Peyer's patch (tissue), 4 donors: ENCODE data around the gene PIP5K1C.

Experiments used
- CTCF ChIP-seq, 6 experiments: fragments of 450-650 bp in 4 of 6; fragments of 200-600 bp in 2 of 6; sonication (generic) in 1 of 6; IDR thresholded peaks; one replicate each; pipeline ENCODE4 v1.5.1; 2017 to 2019; ENCODE audit warnings: antibody characterized with exemption in 6 of 6, mild to moderate bottlenecking in 3 of 6, moderate library complexity in 1 of 6
- POLR2A ChIP-seq, 2 donors: fragments of 450-650 bp; IDR thresholded peaks; one replicate each; pipeline ENCODE4 v1.5.1; 2017; ENCODE audit warnings: antibody characterized with exemption in 2 of 2, mild to moderate bottlenecking in 2 of 2, moderate library complexity in 2 of 2

- no peak for TF ChIP-seq POLR2A (IDR thresholded peaks at IDR 0.05)
- no peak for TF ChIP-seq CTCF (IDR thresholded peaks at IDR 0.05)
These were observed 3.6 kb downstream of the PIP5K1C start for GRCh38 chr19:3696660-3696995.
